GM18502 (cell line): Measurements from ENCODE around the gene METTL15.
"Not testable (repeated sequence)": the region's sequence is repeated elsewhere in the genome, so short reads cannot be mapped to it uniquely, and the experiment has no call there.

Experiments
- ATAC-seq: cut with Tn5 transposase; IDR thresholded peaks from one replicate; pipeline ENCODE4 v1.9.1; 2021; ENCODE audit warnings: mild to moderate bottlenecking; ENCODE audit not compliant: unreplicated experiment, poor library complexity

Gene METTL15, protein sequence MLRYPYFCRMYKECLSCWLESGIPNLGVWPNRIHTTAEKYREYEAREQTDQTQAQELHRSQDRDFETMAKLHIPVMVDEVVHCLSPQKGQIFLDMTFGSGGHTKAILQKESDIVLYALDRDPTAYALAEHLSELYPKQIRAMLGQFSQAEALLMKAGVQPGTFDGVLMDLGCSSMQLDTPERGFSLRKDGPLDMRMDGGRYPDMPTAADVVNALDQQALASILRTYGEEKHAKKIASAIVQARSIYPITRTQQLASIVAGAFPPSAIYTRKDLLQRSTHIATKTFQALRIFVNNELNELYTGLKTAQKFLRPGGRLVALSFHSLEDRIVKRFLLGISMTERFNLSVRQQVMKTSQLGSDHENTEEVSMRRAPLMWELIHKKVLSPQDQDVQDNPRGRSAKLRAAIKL

DNA sequence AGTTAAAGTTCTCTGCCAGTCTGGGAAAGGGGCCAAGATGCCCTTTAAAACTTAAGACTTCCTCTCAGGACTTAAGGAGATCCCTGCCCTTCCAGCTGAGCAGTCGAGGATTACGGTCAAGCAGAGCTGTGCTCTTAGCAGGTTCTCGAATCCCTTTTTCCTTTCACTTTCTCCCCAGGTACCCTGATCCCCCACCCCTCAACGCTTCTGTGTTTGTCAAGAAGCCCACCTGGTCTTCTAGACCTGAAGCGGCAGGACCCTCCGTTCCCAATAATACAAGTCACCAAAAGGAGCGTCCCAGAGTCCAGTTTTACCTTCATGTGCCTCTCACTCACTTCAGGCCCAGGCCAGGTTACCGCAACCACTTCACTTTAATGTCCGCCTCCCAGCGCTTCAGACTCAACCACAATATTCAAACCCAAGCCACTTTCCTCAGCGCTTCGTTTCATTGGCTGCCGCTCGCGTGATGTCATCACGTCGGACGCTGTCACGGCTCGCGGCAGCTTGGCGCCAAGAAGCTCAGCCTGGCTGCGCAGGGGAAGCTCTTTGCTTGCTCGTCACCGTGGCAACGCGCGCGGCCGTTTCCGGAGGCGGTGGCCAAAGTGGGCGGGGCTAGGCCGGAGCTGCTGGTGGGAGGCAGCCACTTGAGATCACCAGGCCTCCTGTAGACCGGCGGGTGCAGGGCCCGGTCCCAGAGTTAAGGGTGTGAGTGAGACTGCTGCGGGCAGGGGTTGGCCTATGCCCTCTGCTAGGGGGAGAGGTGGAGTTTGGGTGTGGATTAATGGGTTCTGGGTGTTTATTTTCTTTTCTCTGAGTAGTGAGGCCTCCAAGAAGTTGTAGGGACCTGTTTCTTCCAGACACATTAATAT lies at the start of gene METTL15, which contains the start of gene KIF18A:
Gene METTL15 (plus strand): TSS at position 639 of the 869 bp plus-strand sequence. CDS start 4,947 bp downstream, outside the sequence.
Gene KIF18A (minus strand): TSS at position 407 of the 869 bp plus-strand sequence. CDS start 10,209 bp downstream, outside the sequence.
- peak; percentile 94 for ATAC-seq

DNA sequence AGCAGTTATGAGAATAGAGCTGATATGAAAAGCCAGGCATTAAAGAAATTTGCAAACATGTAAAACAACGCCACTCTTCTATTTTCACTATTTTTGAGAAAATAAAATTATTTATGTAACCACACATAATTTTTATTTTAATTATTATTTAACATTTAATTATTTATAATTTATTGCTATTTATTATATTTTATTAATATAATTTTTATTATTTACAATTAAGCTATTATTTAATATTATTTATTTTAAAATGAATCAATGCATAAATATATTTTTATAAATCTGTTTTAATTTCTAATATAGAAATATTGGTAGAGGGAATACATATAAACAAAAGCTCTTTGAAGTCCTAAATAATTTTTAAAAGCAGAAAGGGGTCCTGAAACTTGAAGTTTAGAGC lies 36.9 kb upstream of the METTL15 start:
- ATAC-seq, result no peak

DNA sequence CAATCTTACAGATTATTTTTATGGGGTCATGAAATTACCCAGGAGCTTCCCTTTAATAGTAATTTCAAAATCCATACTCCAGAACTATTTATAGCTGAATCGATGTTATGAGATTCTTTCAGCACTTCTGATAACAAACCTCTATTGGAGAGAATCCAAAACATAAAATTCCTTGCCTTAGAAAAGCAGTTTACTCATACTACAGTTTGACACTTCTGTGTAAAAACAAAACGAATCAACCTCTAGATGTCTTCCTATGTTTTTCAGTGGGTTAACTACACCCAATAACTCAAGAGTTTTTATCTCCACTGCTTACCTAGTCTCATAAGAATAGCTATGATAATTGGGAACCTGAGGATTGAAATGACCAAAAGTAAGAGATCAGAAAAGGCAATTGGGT lies 35.9 kb upstream of the METTL15 start:
- no peak for ATAC-seq

DNA sequence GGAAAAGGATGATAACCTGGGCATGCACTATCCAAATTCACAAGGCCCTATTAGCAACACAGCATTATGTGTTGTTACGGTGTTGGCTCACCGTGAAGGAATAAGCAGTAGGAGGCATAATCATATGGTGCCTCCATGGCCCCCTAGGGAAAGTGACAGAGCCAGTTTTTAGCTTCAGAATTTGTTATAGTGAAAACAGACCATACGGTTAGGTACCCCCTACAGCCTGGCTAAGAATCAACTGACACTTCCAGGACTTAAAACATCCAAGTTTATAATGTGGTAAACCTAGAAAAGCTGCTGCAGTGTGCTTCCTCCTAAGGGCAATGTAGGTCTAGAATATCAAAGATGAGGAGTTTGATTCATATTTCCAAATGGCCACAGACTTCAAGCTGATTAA lies 30.7 kb upstream of the METTL15 start:
- no peak for ATAC-seq

DNA sequence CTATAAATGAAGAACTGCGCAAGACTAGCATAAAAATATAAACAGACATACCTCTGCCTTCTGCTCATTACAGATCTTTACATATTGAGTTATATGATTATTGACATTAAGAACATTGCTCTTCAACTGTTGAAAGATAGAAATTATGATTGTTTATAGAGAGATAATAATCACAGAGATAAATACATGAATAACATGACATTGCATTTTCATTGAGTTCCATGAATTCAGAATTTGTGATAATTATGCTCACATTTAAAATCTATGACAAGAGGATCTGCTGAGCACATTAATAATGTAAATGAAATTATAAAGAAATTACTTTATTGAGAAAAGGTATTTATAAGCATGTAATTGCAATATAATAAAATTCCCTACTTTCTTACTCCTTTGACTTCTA lies 25.1 kb upstream of the METTL15 start:
- no peak for ATAC-seq

DNA sequence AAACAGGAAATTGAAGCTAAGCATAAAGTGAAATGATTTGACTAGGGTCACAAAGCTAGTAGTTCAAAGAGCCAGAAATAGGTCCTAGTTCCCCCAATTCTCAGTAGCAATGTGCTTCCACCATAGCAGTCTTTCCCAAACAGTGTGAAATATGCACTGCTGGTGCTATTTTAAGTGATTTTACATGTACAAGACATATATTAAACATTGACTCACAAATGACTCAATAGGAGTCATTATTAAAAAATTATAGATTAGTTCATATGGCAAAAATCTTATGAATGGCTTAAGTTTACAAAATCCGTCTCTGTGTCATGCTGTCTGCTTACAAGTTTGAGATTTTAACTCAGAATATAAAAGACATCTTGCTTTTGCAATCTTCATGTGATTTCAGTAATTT lies 21.6 kb upstream of the METTL15 start:
- no peak for ATAC-seq

DNA sequence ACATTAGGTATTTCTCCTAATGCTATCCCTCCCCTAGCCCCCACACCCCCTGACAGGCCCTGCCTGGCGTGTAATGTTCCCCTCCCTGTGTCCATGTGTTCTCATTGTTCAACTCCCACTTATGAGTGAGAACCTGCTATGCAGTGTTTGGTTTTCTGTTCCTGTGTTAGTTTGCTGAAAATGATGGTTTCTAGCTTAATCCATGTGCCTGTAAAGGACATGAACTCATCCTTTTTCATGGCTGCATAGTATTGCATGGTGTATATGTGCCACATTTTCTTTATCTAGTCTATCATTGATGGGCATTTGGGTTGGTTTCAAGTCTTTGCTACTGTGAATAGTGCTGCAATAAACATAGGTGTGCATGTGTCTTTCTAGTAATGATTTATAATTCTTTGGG lies 21.0 kb upstream of the METTL15 start:
- not testable (repeated sequence) for ATAC-seq

DNA sequence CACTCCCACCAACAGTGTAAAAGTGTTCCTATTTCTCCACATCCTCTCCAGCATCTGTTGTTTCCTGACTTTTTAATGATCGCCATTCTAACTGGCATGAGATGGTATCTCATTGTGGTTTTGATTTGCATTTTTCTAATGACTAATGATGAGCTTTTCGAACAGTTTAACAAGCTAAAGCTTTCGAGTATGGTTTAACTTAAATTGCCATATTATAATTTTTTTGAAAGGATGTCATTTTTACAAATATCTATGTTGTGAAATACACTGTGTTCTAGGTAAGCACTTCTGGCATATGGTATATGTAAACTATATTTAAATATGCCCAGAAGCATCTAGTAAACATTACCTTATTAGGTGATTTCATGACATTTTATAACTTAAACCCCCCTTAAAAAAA lies 20.5 kb upstream of the METTL15 start:
- not testable (repeated sequence) for ATAC-seq

DNA sequence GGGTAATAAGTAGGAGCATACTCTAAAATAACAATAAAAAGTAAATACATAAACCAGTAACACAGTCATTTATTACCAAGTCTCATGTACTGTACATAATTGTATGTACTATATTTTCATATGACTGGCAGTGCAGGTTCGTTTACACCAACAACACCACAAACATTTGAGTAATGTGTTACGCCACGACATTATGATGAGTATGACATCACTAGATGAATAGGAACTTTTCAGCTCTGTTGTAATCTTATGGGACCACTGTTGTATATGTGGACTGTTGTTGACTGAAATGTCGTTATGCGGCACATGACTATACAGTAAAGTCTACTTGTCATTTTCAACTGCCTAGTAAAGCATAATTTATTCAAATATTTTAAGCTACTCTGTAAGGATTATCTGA lies 18.8 kb upstream of the METTL15 start:
- no peak for ATAC-seq

DNA sequence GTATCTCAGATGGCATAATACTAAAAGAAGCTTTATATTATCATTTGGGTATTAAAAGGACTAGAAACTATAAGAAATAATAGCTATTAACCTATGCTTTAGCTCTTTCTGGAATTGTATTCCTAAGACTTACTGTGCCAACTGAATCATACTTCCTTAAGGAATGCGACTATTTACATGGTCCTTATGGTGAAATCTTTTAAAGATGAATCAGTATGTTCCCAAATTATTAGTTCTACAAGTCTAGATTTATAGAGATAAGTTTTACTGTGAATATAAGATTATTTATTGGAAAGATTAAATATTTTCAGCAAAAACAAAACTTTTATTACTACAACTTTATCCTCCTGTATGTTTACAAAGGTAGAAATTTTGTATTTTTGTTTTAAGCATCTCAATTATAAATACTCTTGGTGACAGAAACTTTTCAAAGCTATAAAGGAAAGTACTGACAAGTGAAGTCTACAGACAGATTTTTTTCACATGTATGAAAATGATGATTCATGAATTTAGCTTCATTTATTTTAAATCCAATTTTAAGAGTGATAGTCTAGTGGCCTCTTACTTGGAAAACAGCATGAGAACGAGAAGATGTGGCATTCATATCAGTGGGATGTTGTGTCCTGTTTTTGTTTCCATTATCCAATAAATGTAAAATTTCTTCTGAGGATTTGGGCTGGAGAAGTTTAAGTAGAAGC lies 18.0 kb upstream of the METTL15 start:
- ATAC-seq, result no peak

DNA sequence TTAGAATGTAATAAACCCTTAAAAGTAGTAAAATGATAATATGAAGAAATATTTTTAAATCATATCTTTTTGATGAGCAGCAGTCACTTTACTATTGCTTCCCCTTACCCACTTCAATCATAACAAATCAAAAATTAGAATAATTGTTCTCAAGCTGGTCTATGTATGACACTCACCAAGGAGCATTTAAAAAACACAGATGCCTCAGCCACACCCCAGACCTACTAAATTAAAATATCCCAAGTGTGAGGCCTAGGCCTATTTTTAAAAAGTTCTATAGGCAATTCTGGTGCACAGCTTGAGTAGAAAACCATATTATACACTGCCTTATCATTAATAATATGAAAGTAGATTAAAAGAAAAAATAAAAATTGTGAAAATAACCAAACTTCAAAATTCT lies 15.4 kb upstream of the METTL15 start:
- ATAC-seq, result no peak

DNA sequence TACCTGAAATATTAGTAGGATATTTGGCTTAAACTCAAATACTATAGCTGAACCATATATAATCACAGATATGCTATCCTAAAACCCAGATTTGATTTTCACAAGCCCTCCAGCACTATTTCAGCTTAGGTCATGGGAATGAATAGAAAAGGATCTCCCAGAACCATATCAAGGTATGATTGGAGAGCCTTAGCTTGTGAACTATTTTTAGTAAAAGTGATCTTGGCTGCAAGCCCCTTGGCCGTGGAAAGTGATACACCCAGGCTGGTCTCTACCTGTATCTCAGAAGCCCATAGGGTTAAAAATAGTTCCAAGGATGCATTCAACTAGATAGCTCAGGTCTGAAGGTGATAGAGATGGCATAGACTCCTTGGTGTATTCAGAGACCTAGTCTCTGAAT lies 9.9 kb upstream of the METTL15 start:
- no peak for ATAC-seq

DNA sequence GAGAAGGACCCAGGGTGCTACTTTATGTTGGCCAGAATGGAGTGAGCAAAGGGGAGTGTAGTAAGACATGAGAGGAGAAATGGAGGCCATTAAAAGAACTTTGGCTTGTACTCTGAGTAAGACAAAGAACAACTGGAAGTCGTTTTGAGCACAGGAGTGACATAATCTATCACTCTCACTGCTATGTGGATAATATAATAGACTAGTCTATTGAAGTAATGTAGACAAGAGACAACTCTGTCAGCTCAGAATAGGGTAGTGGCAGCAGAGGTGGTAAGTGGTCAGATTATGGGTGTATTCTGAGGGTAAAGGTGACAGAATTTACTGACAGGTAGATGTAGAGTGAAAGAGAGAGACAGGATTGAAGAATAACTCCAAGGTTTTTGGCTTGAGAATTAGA lies 8.5 kb upstream of the METTL15 start:
- no peak for ATAC-seq

DNA sequence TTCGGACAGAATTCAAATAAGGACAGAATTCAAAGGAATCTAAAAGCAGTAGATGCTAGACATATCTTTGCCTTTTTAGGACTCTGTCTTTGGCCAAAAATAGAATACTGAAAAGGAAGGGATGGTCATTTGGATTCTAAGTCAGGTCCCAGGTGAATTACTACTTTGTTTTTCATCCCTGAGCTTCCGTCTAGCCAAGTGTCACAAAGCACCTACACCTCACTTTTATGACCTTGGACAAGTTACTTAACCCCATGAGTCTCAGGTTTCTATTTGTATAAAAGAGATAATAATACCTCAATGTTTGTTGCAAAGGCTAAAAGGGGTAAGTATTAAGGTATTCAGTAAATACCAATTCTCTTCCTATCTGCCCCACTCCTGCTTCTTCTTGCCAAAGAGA lies 7.5 kb upstream of the METTL15 start:
- ATAC-seq, result no peak

DNA sequence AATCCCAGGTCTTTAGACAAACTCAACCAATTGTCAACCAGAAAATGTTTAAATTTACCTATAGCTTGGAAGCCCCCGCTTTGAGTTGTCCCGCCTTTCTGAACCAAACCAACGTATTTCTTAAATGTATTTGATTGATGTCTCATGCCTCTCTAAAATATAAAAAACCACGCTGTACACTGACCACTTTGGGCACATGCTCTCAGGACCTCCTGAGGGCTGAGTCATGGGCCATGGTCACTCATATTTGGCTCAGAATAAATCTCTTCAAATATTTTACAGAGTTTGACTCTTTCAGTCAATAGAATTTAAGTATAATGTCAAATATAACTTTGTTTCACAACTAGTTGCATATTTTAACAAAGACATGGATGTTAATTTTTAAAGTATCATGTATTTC lies 5.9 kb upstream of the METTL15 start:
- not testable (repeated sequence) for ATAC-seq

DNA sequence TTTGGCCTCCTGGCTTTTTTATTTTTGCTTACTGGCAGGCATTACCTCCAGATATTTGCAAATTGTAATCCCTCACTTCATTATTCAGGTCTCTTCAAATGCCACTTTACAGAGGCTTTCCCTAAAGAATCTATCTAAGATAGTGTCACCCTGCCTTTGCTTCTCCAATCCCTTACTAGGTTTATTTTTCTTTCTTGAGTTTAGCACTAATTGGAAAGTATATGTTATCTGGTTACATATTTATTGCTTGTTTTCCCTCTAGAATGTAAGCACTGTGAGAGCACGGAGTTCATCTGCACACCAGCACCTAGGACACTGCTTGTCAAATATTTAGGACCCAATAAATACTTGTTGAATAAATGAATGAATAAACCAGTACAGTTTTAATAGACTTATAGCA lies 3.8 kb upstream of the METTL15 start:
- no peak for ATAC-seq

DNA sequence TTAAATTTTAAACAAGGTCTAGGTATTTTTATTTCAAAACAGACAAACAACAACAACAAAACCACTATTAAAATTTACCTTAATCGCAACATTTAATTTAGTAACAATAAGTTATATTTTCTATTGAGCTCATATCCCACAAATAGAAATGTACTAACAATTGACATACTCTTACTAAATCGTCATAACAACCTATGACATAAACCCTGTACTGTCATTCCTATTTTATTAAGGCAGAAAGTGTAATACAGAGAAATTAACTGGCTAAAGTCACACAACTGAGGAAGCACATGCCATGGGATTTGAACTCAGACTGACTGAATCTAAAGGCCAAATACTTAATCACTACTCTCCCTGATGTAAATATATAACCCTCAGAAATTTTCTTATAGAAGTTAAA lies 3.2 kb upstream of the METTL15 start:
- no peak for ATAC-seq

DNA sequence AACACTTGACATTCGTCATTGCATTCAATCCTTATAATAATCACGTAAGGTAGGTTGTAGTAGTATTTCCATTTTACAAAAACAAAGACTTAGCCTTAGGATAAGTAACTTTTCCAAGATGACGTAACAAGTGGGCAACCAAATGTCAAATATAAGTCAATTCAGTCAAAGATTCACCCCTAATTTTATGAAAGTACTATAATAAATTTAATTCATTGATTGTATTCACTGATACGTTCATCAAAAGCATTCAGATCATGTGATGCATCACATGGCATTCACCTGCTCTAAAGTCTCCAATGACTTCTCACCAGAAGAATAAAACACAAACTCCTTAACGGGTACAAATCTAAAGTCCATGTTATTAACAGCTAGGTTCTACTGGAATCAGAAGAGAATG lies 2.3 kb upstream of the METTL15 start:
- ATAC-seq, result no peak

DNA sequence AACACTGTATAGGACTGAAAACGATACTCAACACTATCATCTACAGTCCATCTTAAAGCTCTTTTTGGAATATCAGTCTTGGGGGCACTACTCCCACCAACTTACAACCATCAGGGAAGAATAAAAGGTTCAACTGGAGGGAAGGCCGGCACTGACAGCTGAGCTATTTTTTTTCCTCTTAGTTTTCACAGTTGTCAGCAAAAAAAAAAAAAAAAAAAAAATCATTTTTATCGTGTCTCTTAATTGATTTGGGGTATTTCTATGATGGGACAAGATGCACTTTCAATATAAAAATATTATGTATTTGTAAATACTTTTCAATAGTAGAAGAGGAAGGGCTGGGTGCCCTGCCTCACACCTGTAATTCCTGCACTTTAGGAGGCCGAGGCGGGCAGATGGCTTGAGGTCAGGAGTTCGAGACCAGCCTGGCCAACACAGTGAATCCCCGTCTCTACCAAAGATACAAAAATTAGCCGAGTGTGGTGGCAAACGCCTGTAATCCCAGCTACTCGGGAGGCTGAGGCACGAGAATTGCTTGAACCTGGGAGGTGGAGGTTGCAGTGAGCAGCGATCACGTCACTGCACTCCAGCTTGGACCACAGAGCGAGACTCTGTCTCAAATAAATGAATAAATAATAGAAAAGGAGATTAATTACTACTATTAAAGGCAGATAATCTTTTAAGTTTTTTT lies 1.7 kb upstream of the METTL15 start:
- no peak for ATAC-seq

DNA sequence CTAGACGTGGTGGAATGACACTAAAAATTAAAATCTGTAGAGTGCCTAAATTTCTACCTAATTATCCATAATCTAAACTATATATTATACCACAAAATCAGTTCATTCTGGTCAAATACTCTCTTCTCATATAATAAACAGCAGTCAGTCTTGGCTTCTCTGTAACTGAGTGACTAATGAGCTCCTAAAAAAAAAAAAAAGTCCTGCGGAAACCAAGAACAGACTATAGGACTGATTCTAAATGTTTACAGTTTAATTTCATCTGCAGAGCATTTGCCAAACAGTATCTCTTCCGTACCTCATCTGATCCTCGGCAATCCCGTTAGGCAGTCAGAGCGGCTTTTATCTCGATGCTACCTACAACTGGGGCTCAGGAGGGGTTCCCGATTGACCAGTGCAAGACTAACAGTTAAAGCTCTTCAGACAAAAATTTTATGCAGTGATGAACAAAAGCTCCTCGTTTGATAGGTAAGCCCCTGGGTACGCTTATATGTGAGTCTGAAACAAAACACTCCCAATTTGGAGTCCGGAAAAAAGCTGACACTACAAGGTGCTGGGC lies 918 bp upstream of the METTL15 start:
- ATAC-seq, result peak; percentile 1
